ENCODE data around the gene RCVRN. TPM values are rescaled to one million over a fixed set of nuclear protein-coding genes. Genes with fewer than 3 reads are reported as not detected.

The RCVRN gene
- total RNA-seq, 2 donors from 2014 or later: 0.33 to 0.74 TPM

GRCh38 chr17:9868552-9868951 is 36.5 kb downstream of the RCVRN start:
- intact Hi-C loops (cut with DNase I): no loop called here
- no peak for DNase-seq (ENCODE audit: low spot score)

- intact Hi-C loops (cut with DNase I): no loop called here
- DNase-seq (ENCODE audit: low spot score): no peak
These were observed 39.5 kb downstream of the RCVRN start for GRCh38 chr17:9865586-9865985.

GRCh38 chr17:9862949-9863348 is 42.1 kb downstream of the RCVRN start:
- no peak for DNase-seq (ENCODE audit: low spot score)
- intact Hi-C loops (cut with DNase I): no loop called here

- DNase-seq (ENCODE audit: low spot score): no peak
- intact Hi-C loops (cut with DNase I): no loop called here
These were observed 42.9 kb downstream of the RCVRN start for GRCh38 chr17:9862220-9862619.

- intact Hi-C loops (cut with DNase I): no loop called here
- no peak for DNase-seq (ENCODE audit: low spot score)
These were observed 44.2 kb downstream of the RCVRN start for GRCh38 chr17:9860851-9861250.

- intact Hi-C loops (cut with DNase I): no loop called here
- DNase-seq (ENCODE audit: low spot score): no peak
These were observed 45.3 kb downstream of the RCVRN start for GRCh38 chr17:9859781-9860180.

GRCh38 chr17:9855036-9855435 is 50.0 kb downstream of the RCVRN start:
- intact Hi-C loops (cut with DNase I): no loop called here
- no peak for DNase-seq (ENCODE audit: low spot score)

- no peak for DNase-seq (ENCODE audit: low spot score)
- intact Hi-C loops (cut with DNase I): no loop called here
These were observed 50.8 kb downstream of the RCVRN start for GRCh38 chr17:9854255-9854654.

- DNase-seq (ENCODE audit: low spot score): no peak
- intact Hi-C loops (cut with DNase I): no loop called here
These were observed 54.9 kb downstream of the RCVRN start for GRCh38 chr17:9850151-9850550.

Other genes with a start within 250 kb of the RCVRN start
- not detected for gene DHRS7C, start 113.7 kb downstream of the RCVRN start, total RNA-seq
- gene GSG1L2, start 83.2 kb downstream of the RCVRN start, total RNA-seq: not detected
- gene GLP2R, start 79.3 kb downstream of the RCVRN start, total RNA-seq: under 1 TPM in 1 of 2 donors, not detected in 1; 0.05 TPM

Measured in posterior vena cava (tissue), 2 donors.